HEK293 (cell line): ENCODE data around the gene ZXDC.

Experiments used
- CTCF ChIP-seq: fragments of 450-650 bp; formaldehyde crosslinking; IDR thresholded peaks from 2 replicates; pipeline ENCODE4 v1.5.1; 2016; ENCODE audit warnings: missing biosample characterization, missing genetic modification characterization
- ZNF23 ChIP-seq: fragments of 450-650 bp; formaldehyde crosslinking; IDR thresholded peaks from 2 replicates; pipeline ENCODE4 v1.5.1; 2016; ENCODE audit warnings: missing biosample characterization, missing genetic modification characterization, borderline replicate concordance
- ZNF302 ChIP-seq: fragments of 450-650 bp; formaldehyde crosslinking; IDR thresholded peaks from 2 replicates; pipeline ENCODE4 v1.5.1; 2016; ENCODE audit warnings: missing biosample characterization, missing genetic modification characterization, low read depth
- ZNF76 ChIP-seq: fragments of 450-650 bp; formaldehyde crosslinking; IDR thresholded peaks from 2 replicates; pipeline ENCODE4; 2016; ENCODE audit warnings: low read depth, missing biosample characterization, missing genetic modification characterization, borderline replicate concordance

GRCh38 chr3:126493051-126493450, 17.4 kb upstream of the ZXDC start:
- TF ChIP-seq ZNF76 (no peak), CTCF (no peak), ZNF302 (tag by site-specific recombination) (no peak), ZNF23 (tag by site-specific recombination) (no peak)
